Activated CD8-positive, alpha-beta memory T cell treated with anti-CD3 and anti-CD28 coated beads, Interleukin-2, amount 50 U/mL, for 1 hour (primary cell): ENCODE measurements around the gene ZRANB3.
"Not testable (repeated sequence)": the region's sequence is repeated elsewhere in the genome, so short reads cannot be mapped to it uniquely, and the experiment has no call there.

Experiments used
- DNase-seq: peaks from one replicate; pipeline ENCODE4 v3.0.0-alpha.2; 2020; ENCODE audit errors: extremely low read depth

The ZRANB3 gene

GRCh38 chr2:135485441-135485840 lies 45.6 kb downstream of the ZRANB3 start:
- no peak for DNase-seq

- DNase-seq, result no peak
Measured at GRCh38 chr2:135475128-135475527, 55.9 kb downstream of the ZRANB3 start.

- DNase-seq, result no peak
Measured at GRCh38 chr2:135473567-135473966, 57.5 kb downstream of the ZRANB3 start.

- DNase-seq, result no peak
Measured at GRCh38 chr2:135471106-135471505, 59.9 kb downstream of the ZRANB3 start.

- DNase-seq, result no peak
Measured at GRCh38 chr2:135457279-135457678, 73.7 kb downstream of the ZRANB3 start.

GRCh38 chr2:135456835-135457234 lies 74.2 kb downstream of the ZRANB3 start:
- no peak for DNase-seq

GRCh38 chr2:135456431-135456830 lies 74.6 kb downstream of the ZRANB3 start:
- no peak for DNase-seq

GRCh38 chr2:135454608-135455007 lies 76.4 kb downstream of the ZRANB3 start:
- no peak for DNase-seq

- DNase-seq, result not testable (repeated sequence)
Measured at GRCh38 chr2:135453027-135453426, 78.0 kb downstream of the ZRANB3 start.

GRCh38 chr2:135451966-135452365 lies 79.1 kb downstream of the ZRANB3 start:
- DNase-seq, result no peak

- DNase-seq, result not testable (repeated sequence)
Measured at GRCh38 chr2:135443013-135443412, 88.0 kb downstream of the ZRANB3 start.

GRCh38 chr2:135435155-135435554 lies 95.9 kb downstream of the ZRANB3 start:
- DNase-seq, result not testable (repeated sequence)

- no peak for DNase-seq
Measured at GRCh38 chr2:135424849-135425248, 106.2 kb downstream of the ZRANB3 start.

- DNase-seq, result no peak
Measured at GRCh38 chr2:135422898-135423297, 108.1 kb downstream of the ZRANB3 start.

GRCh38 chr2:135411646-135412045 lies 119.4 kb downstream of the ZRANB3 start:
- no peak for DNase-seq

- no peak for DNase-seq
Measured at GRCh38 chr2:135409436-135409835, 121.6 kb downstream of the ZRANB3 start.

- DNase-seq, result not testable (repeated sequence)
Measured at GRCh38 chr2:135396259-135396658, 134.8 kb downstream of the ZRANB3 start.

- DNase-seq, result no peak
Measured at GRCh38 chr2:135386993-135387392, 144.0 kb downstream of the ZRANB3 start.

- DNase-seq, result no peak
Measured at GRCh38 chr2:135378591-135378990, 152.4 kb downstream of the ZRANB3 start.

GRCh38 chr2:135373702-135374101 lies 157.3 kb downstream of the ZRANB3 start:
- no peak for DNase-seq

- no peak for DNase-seq
Measured at GRCh38 chr2:135349941-135350340, 181.1 kb downstream of the ZRANB3 start.

- DNase-seq, result not testable (repeated sequence)
Measured at GRCh38 chr2:135348096-135348704, 182.8 kb downstream of the ZRANB3 start.

- DNase-seq, result no peak
Measured at GRCh38 chr2:135337071-135337470, 193.9 kb downstream of the ZRANB3 start.

- no peak for DNase-seq
Measured at GRCh38 chr2:135335256-135335655, 195.8 kb downstream of the ZRANB3 start.
